GM19452 (cell line): ENCODE results near the gene NTS.

Experiments used
- ATAC-seq: cut with Tn5 transposase; IDR thresholded peaks from one replicate; pipeline ENCODE4 v1.9.1; 2021; ENCODE audit not compliant: unreplicated experiment

The NTS gene

DNA sequence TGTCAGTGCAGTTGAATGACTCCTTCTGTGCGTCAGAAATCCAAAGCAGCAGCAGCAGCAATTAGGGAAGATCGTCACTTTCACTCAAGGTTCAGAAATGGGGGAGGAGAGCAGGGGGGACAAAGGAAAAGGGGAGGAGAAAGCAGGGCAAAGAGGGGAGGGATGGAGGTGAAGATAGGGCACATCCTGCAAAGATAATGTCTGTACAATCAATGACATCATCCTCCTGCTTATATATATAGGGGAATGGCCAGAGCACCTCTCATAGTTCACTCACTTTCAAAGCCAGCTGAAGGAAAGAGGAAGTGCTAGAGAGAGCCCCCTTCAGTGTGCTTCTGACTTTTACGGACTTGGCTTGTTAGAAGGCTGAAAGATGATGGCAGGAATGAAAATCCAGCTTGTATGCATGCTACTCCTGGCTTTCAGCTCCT is at the start of gene NTS:
NTS (plus strand) TSS at position 265 of the 431 bp plus-strand sequence; CDS start at position 374, 109 bp downstream.
- peak; percentile 84 for ATAC-seq

- no peak for ATAC-seq
These were observed 48.3 kb upstream of the NTS start for GRCh38 chr12:85825746-85826145.

- no peak for ATAC-seq
These were observed 45.5 kb upstream of the NTS start for GRCh38 chr12:85828576-85828975.

- no peak for ATAC-seq
These were observed 44.7 kb upstream of the NTS start for GRCh38 chr12:85829391-85829790.

DNA sequence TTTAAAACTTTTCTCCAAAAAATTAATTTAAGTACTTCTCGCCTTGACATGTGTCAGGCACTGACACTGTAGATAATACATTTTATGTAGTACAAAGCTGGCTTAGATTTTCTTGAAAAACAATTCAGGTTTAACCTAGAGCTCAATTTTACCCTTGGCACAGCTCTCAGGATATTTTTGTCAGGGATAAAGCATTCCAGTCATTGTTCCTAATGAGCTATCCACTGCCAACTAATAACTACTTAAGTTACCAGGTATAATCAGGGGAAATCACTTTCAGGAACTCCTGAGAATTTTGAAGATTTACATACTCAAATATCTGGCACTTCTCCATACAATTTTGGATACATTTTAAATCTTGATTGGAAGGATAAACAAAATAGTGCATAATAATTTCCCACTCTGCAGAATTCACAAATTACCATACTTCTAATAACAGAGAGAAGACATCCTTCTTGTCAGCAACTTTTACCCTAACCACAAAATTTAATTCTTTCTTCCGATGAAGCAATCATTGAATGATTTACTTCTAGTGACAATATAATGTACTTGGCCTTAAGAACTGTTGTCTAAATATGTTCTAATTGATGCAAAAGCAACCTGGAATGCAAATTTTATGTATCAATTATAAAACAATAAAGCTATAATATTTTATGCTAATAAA is 42.6 kb upstream of the NTS start:
- ATAC-seq = no peak

DNA sequence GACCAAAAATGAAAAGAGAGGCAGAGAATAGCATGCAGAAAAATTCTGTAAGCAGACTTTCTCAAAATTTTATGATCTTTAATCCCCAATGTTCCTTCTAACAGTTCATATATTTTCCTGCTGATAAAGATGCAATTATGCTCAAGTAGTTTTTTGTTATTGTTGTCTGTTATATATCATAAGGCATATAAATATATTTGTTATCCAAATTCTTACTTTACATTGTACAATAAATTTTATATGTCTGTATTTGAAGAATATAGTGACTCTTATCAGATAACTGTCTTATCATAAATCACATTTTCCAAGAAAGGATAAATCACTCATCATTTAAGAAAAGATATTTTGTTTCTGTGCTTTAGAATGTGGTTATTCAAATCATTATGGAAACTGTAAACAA is 40.5 kb upstream of the NTS start:
- ATAC-seq = no peak

- ATAC-seq = no peak
These were observed 39.7 kb upstream of the NTS start for GRCh38 chr12:85834378-85834777.

GRCh38 chr12:85835426-85836196 is 38.5 kb upstream of the NTS start:
- no peak for ATAC-seq

DNA sequence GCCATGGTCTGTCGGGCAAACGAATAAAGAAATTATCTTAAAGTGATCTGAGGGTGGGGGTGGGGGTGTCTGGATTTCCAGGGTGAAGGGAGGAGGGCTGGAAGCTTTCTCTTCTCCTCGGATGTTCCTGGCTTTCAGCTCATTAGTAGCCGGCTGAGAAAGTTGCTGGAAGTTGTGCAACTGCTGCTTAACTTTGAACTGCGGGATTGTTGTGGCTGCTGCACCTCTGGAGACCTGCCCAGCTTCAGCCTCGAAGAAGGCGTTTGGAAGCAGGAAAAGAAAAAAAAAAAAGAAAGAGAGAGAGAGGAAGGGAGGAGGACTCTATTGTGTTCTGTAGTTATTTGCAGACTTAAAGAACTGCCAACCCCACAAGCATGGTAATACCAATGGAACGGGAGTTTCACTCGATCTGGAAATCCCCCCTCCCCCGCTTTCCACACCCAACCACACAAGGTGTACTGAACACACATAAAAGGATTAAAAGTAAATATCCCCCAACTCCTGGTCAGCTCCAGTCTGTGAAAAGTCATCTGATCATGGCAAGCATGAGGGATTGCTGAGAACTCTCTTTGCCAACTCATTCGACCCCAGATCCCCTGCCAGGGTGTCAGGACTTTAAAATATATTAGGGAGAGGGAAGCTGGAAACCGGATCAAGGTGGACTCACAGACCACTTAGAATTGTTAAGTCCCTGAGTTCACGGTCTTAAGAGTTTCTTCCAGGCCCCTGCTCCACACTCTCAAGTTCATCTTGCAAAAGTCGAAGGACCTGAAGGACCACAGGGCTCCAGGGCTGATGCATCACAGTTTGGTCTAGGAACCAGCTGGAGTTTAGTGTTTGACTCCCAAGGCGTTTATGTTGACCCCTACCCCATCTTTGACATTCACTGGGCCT is 37.7 kb upstream of the NTS start, which contains the start of gene RASSF9:
RASSF9 (minus strand) TSS at position 213 of the 894 bp plus-strand sequence; CDS start at position 5, 208 bp downstream.
- ATAC-seq = no peak

DNA sequence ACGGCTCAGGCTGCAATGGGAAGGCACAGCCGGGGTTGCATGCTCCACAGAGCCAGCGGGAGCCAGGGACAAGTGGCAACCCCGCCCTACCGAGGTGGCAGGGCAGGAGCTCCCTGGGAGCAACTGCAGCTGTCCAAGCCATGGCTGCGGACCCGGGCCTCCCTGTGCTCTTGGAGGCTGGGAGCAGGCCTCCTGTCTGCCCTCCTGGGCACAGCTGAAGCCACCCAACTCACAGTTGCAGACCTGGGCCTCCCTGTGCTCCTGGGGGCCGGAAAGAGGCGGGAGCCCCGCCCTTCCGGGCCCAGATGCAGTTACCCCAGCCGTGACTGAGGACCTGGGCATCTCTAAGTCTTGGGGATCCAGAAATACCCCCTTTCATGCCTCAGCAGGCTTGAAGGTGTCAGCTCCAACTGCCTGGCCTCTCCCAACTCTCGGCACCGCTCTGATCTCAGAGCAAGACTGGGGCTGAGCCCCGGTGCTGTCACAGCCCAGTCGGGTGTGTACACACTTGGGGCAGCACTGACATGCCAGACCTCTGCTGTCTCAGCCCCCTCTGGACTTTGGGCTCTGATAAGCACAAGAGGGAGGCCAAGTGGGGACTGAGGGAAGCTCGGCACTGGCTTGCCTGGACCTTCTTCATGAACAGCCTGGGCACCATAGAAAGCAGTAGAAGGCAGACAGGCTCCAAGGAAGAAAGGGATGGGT is 30.3 kb upstream of the NTS start:
- no peak for ATAC-seq

- ATAC-seq = no peak
These were observed 24.8 kb upstream of the NTS start for GRCh38 chr12:85849344-85849743.

DNA sequence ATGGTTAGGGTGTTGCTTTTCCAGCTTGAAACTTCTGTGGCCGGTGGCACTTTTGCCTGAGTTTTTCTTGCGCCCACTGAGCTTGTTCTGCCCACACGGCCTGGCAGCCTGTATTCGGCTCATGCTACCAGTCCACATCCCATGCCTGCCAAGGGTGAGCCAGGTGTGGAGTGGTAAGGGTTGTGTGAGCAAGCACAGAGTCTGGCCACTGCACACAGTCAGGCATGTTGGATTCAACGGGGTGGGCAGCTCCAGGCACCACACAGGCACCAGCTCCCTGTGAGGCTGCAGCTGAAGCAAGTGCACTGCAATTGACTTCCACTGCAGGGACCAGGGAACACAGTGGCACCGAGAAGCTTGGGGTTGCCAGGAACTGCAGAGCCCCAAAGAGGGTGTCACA is 18.8 kb upstream of the NTS start:
- ATAC-seq = no peak

GRCh38 chr12:85856966-85857365 is 17.1 kb upstream of the NTS start:
- no peak for ATAC-seq

GRCh38 chr12:85865890-85866289 is 8.2 kb upstream of the NTS start:
- no peak for ATAC-seq

DNA sequence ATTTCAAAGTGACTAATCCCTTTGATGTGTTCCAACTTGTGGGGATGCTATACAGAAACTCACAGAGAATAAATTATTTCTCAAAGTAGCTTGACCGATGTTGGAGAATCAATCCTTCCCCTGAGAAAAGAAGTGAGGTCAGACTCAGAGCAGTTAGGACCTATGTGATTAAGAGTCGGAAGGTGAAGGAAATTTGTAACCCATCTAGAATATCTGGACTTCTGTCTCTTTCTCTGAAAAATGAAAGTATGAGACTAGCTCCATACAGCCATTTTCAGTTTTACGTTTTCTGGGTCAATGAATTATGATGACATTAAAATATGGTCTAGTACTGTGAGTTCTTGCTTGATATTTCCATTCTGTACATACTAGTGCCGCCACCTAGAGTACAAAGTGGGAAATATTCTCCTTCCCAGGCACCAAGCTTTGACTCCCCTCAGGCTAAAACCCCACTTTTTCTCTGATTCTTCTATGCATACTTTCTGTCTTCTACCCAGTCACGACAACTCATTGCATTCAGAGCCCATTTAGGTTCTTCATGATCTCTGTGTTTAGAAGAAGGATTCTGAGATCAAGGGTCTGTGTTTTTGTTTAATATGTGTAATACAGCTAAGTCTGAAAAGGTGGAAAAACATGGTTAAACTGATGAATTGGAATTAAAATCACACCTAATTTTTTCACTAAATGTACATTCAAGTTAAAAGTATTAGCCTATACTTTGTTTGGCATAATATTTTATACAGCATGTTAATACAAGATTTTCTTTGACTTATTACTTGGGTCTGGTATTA is 6.9 kb upstream of the NTS start:
- peak; percentile 96 for ATAC-seq

DNA sequence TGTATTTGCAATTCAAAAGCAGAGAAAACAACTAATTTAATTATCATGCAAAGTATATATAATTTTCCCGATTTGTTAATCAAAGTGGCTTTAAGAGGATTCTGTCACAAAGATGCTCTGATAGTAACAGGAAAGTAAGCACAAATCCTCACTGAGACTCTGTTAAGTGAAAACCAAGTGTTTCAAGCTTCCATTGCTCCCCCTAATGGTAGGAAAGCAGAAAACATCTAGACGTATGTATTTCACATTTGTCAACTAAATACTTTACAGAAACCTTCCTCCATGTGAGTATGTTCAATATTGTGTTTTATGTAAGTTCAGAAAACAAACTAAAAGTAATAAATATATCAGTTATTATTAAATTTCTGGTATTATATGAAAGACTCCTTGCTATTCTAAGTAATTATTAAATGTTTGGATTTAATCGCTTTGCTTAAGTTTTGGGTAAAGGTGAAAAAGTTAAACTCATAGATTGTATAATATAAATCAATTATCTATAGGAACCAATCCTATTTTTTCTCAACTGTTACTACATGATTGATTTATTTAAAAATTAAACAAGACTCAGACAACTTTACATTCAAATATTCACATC is 1.5 kb upstream of the NTS start:
- peak; percentile 68 for ATAC-seq

- ATAC-seq = no peak
These were observed 3.4 kb downstream of the NTS start for GRCh38 chr12:85877459-85877858.

GRCh38 chr12:85883763-85884162 is 9.7 kb downstream of the NTS start:
- ATAC-seq = no peak

- no peak for ATAC-seq
These were observed 20.6 kb downstream of the NTS start for GRCh38 chr12:85894653-85895052.
